Thyroid gland (tissue), 4 donors: ENCODE measurements around the gene IL17RA.

Source experiments
- CTCF ChIP-seq, 6 experiments: fragments of 200-600 bp in 3 of 6; fragments of 450-650 bp in 3 of 6; sonication (generic) in 3 of 6; IDR thresholded peaks; one replicate each; pipeline ENCODE4 v1.5.1; 2016 to 2019; ENCODE audit warnings: antibody characterized with exemption in 6 of 6, mild to moderate bottlenecking in 2 of 6, inconsistent platforms in 1 of 6, moderate library complexity in 1 of 6
- POLR2A ChIP-seq, 2 donors: fragments of 450-650 bp; IDR thresholded peaks; one replicate each; pipeline ENCODE4 v1.6.1; 2017; ENCODE audit warnings: antibody characterized with exemption in 2 of 2, mild to moderate bottlenecking in 2 of 2, moderate library complexity in 1 of 2

GRCh38 chr22:17162731-17163130 lies 77.9 kb downstream of the IL17RA start:
- TF ChIP-seq CTCF (IDR thresholded peaks at IDR 0.05): no peak
- TF ChIP-seq POLR2A (IDR thresholded peaks at IDR 0.05): no peak
